RPMI7951 (cell line): ENCODE results near the gene TUBA3C. TPM values are rescaled to one million over a fixed set of nuclear protein-coding genes. Genes with fewer than 3 reads are reported as not detected.

ENCODE experiments used
- DNase-seq: peaks from one replicate; pipeline ENCODE4 v3.0.0-alpha.2; 2012; ENCODE audit warnings: low read depth
- total RNA-seq: library from RNA; depleted of rRNA; stranded (reverse); fragments of >200 nt; shearing (Covaris generic); gene quantifications from 2 replicates; pipeline ENCODE4 v1.2.3, GENCODE V29; 2014

Gene TUBA3C
- total RNA-seq, 1 experiment from 2014 or later: 0.24 TPM

GRCh38 chr13:19161308-19161707 lies 20.3 kb downstream of the TUBA3C start:
- DNase-seq: no peak

GRCh38 chr13:19159761-19160420 lies 21.7 kb downstream of the TUBA3C start:
- no peak for DNase-seq

GRCh38 chr13:19159181-19159580 lies 22.4 kb downstream of the TUBA3C start:
- no peak for DNase-seq

- DNase-seq: no peak
Measured at GRCh38 chr13:19158526-19159174, 23.0 kb downstream of the TUBA3C start.

GRCh38 chr13:19158006-19158405 lies 23.6 kb downstream of the TUBA3C start:
- DNase-seq: no peak

GRCh38 chr13:19157461-19157860 lies 24.2 kb downstream of the TUBA3C start:
- DNase-seq: no peak

- DNase-seq: no peak
Measured at GRCh38 chr13:19156013-19156825, 25.4 kb downstream of the TUBA3C start.

- DNase-seq: no peak
Measured at GRCh38 chr13:19155321-19155861, 26.2 kb downstream of the TUBA3C start.

GRCh38 chr13:19154843-19155242 lies 26.8 kb downstream of the TUBA3C start:
- no peak for DNase-seq

- DNase-seq: no peak
Measured at GRCh38 chr13:19153782-19154450, 27.7 kb downstream of the TUBA3C start.

- DNase-seq: no peak
Measured at GRCh38 chr13:19152403-19152802, 29.2 kb downstream of the TUBA3C start.

GRCh38 chr13:19151581-19152263 lies 29.9 kb downstream of the TUBA3C start:
- DNase-seq: no peak

GRCh38 chr13:19150712-19151228 lies 30.9 kb downstream of the TUBA3C start:
- DNase-seq: no peak

GRCh38 chr13:19150226-19150625 lies 31.4 kb downstream of the TUBA3C start:
- DNase-seq: no peak

- DNase-seq: no peak
Measured at GRCh38 chr13:19148561-19148960, 33.1 kb downstream of the TUBA3C start.
